HL-60 (cell line): ENCODE results near the gene CEACAM6.

Source experiments
- DNase-seq, 2 experiments: peaks; one replicate each; pipeline ENCODE4 v3.0.0-alpha.2; 2010 to 2020; ENCODE audit warnings: low read depth in 1 of 2, low spot score in 1 of 2
- H3K27ac ChIP-seq: fragments of 250-450 bp; sonication (Bioruptor Pico); replicated peaks from 2 replicates; pipeline ENCODE4 v1.5.1; 2020; ENCODE audit warnings: mild to moderate bottlenecking, moderate library complexity
- H3K27me3 ChIP-seq: fragments of 250-450 bp; sonication (Bioruptor Pico); 2 replicates; pipeline ENCODE4 v1.5.1; 2021; ENCODE audit warnings: mild to moderate bottlenecking, moderate library complexity; ENCODE audit not compliant: insufficient read depth, poor library complexity, severe bottlenecking
- H3K4me3 ChIP-seq: replicated peaks from 2 replicates; pipeline ENCODE4 v1.5.1; 2011; ENCODE audit warnings: mild to moderate bottlenecking, control low read depth, low read length; ENCODE audit not compliant: insufficient read depth
- GABPA ChIP-seq: IDR thresholded peaks from 2 replicates; pipeline ENCODE4 v1.6.1; 2012; ENCODE audit warnings: low read depth
- POLR2AphosphoS5 ChIP-seq: IDR thresholded peaks from 2 replicates; pipeline ENCODE4 v1.6.1; 2012; ENCODE audit warnings: low read depth
- SPI1 ChIP-seq: IDR thresholded peaks from 2 replicates; pipeline ENCODE4 v1.6.1; 2012; ENCODE audit warnings: low read depth, mild to moderate bottlenecking, borderline replicate concordance
- TF ChIP-seq, protein P1 (sequence below): IDR thresholded peaks from one replicate; pipeline ENCODE4 v1.5.1; 2011; ENCODE audit warnings: low read length, control low read depth, inconsistent platforms; ENCODE audit not compliant: insufficient read depth
- TF ChIP-seq, protein P2 (sequence below): IDR thresholded peaks from 2 replicates; pipeline ENCODE4 v1.6.1; 2012; ENCODE audit warnings: low read depth; ENCODE audit not compliant: insufficient replicate concordance

CEACAM6 gene

DNA sequence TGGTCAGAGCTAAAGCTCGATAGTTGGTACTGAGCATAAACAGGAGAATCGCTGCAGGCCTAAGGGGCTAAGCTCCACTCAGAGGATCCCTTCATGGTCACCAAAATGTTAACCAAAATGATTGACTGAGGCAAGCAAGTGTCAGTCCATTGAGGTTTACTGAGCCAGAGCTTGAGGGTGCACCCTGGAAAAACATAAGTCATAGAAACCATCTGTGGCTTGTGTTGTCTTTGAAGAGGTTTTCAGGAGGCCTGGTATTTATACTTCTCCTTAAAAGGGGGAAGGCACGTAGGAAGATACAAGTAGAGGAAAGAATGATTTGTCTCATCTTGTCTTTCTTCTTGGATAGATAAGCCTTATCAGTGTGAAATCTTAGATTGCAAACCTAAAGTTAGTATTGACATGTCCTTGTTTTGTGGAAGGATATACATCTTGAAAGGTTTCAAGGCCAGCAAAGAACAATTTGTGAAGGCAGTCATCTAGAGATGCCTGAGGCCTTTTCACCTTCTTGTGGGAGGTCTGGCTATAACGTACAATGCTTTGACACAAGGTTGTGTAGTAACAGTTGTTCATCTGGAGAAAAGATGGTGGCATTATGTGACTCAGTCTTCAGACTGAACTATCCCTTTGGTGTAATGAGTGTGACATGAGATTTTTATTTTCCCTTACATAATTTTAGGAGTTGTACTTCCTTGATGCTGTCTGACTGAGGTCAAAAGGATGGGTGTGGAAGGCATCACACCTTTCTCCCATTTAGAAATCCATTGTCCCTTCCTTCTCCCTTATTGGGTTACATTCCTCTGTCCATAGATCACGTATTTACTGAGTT lies 14.7 kb upstream of the CEACAM6 start:
- Histone ChIP-seq H3K27me3 (no peaks in the 10 kb centered on the region), H3K27ac (no peak overlapping the region), H3K4me3 (no peak overlapping the region)
- no peak for TF ChIP-seq POLR2AphosphoS5
- TF ChIP-seq, protein P1, sequence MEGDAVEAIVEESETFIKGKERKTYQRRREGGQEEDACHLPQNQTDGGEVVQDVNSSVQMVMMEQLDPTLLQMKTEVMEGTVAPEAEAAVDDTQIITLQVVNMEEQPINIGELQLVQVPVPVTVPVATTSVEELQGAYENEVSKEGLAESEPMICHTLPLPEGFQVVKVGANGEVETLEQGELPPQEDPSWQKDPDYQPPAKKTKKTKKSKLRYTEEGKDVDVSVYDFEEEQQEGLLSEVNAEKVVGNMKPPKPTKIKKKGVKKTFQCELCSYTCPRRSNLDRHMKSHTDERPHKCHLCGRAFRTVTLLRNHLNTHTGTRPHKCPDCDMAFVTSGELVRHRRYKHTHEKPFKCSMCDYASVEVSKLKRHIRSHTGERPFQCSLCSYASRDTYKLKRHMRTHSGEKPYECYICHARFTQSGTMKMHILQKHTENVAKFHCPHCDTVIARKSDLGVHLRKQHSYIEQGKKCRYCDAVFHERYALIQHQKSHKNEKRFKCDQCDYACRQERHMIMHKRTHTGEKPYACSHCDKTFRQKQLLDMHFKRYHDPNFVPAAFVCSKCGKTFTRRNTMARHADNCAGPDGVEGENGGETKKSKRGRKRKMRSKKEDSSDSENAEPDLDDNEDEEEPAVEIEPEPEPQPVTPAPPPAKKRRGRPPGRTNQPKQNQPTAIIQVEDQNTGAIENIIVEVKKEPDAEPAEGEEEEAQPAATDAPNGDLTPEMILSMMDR: no peak
- TF ChIP-seq GABPA: no peak
- TF ChIP-seq SPI1: no peak
- TF ChIP-seq, protein P2, sequence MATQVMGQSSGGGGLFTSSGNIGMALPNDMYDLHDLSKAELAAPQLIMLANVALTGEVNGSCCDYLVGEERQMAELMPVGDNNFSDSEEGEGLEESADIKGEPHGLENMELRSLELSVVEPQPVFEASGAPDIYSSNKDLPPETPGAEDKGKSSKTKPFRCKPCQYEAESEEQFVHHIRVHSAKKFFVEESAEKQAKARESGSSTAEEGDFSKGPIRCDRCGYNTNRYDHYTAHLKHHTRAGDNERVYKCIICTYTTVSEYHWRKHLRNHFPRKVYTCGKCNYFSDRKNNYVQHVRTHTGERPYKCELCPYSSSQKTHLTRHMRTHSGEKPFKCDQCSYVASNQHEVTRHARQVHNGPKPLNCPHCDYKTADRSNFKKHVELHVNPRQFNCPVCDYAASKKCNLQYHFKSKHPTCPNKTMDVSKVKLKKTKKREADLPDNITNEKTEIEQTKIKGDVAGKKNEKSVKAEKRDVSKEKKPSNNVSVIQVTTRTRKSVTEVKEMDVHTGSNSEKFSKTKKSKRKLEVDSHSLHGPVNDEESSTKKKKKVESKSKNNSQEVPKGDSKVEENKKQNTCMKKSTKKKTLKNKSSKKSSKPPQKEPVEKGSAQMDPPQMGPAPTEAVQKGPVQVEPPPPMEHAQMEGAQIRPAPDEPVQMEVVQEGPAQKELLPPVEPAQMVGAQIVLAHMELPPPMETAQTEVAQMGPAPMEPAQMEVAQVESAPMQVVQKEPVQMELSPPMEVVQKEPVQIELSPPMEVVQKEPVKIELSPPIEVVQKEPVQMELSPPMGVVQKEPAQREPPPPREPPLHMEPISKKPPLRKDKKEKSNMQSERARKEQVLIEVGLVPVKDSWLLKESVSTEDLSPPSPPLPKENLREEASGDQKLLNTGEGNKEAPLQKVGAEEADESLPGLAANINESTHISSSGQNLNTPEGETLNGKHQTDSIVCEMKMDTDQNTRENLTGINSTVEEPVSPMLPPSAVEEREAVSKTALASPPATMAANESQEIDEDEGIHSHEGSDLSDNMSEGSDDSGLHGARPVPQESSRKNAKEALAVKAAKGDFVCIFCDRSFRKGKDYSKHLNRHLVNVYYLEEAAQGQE: no peak
- DNase-seq: no peak

DNA sequence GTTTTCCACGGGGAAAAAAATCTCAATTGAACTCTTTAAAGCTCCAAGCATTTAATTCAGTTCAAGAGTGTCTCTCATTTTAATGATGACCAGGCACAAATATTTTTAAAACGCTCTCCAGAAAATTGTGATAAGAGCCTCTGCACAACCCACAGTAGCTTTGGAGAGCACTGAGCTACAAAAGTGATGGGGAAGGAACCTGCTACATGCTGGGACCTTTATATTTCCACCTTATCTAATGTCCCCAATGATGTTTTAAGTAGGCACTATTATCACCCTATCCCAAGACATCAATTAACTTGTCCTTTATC lies 14.1 kb upstream of the CEACAM6 start:
- DNase-seq: no peak
- Histone ChIP-seq H3K4me3 (no peak overlapping the region), H3K27ac (no peak overlapping the region), H3K27me3 (no peaks in the 10 kb centered on the region)
- TF ChIP-seq, protein P2: no peak
- no peak for TF ChIP-seq POLR2AphosphoS5
- TF ChIP-seq, protein P1: no peak

DNA sequence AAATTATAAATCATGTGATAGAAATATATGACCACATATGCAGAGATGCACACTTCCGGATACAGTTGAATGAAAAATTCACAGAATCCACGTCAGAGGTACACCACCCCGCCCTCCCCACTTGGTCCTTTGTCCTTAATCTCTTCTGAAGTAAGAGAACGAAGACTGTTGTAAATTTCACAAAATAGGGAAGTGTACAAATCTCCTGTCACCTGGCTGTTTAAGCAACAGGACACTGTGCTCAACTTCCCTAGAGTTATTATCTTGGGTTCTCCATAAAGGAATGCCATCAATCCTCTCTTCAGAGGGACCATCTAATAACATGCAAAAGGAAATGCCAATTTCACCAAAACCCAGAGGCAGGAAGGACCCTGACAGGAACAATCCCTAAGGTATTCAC lies 10.5 kb upstream of the CEACAM6 start:
- peak overlapping the region; percentile 81 for H3K27ac ChIP-seq
- no peaks in the 10 kb centered on the region for H3K27me3 ChIP-seq
- TF ChIP-seq GABPA: no peak; the same call in 1 of the 2 replicates
- TF ChIP-seq SPI1: peak; percentile 97
- TF ChIP-seq, protein P1: no peak
- TF ChIP-seq POLR2AphosphoS5: no peak
- TF ChIP-seq, protein P2: no peak
- H3K4me3 ChIP-seq: no peak overlapping the region
- DNase-seq: peak; percentile 28 to 88
